ENCODE measurements around the gene VAV1. TPM values are rescaled to one million over a fixed set of nuclear protein-coding genes. Genes with fewer than 3 reads are reported as not detected.

Gene VAV1
- total and polyA plus RNA-seq, 2 of the 13 experiments (the other 11 are each of a cell fraction or from before 2014, with no cell fraction given) = not detected

GRCh38 chr19:6753178-6754031, 19.1 kb upstream of the VAV1 start (continued):
- TF ChIP-seq ZNF296 (CRISPR knock-in tag; conservative IDR thresholded peaks at IDR 0.05) = no peak; the same call in 1 of the 2 replicates
- TF ChIP-seq HOXA3 (CRISPR knock-in tag; IDR thresholded peaks at IDR 0.05) = peak; percentile 85
- TF ChIP-seq DR1 (CRISPR knock-in tag; IDR thresholded peaks at IDR 0.05) = no peak
- TF ChIP-seq MED1 (CRISPR knock-in tag; IDR thresholded peaks at IDR 0.05) = peak; percentile 84
- TF ChIP-seq EEA1 (CRISPR knock-in tag; IDR thresholded peaks at IDR 0.05; ENCODE audit: borderline replicate concordance) = no peak
- TF ChIP-seq MLX (CRISPR knock-in tag; IDR thresholded peaks at IDR 0.05) = peak; percentile 52; the same call in 1 of the 2 replicates
- TF ChIP-seq ZNF230 (CRISPR knock-in tag; IDR thresholded peaks at IDR 0.05) = peak; percentile 77
- TF ChIP-seq FOXP4 (CRISPR knock-in tag; IDR thresholded peaks at IDR 0.05) = peak; percentile 87
- no peak; the same call in 1 of the 2 replicates for TF ChIP-seq MTF2 (CRISPR knock-in tag; IDR thresholded peaks at IDR 0.05; ENCODE audit: borderline replicate concordance)
- TF ChIP-seq ESRRA (CRISPR knock-in tag; IDR thresholded peaks at IDR 0.05; ENCODE audit: low read depth) = no peak; the same call in 1 of the 2 replicates
- TF ChIP-seq ZNF101 (CRISPR knock-in tag; IDR thresholded peaks at IDR 0.05; ENCODE audit: borderline replicate concordance, low read depth) = peak; percentile 81; the same call in 1 of the 2 replicates
- TF ChIP-seq HOXA5 (CRISPR knock-in tag; IDR thresholded peaks at IDR 0.05) = peak; percentile 55; the same call in 1 of the 2 replicates
- TF ChIP-seq ZNF382 (CRISPR knock-in tag; IDR thresholded peaks at IDR 0.05; ENCODE audit: borderline replicate concordance) = no peak
- no peak for TF ChIP-seq ZFYVE20 (CRISPR knock-in tag; IDR thresholded peaks at IDR 0.05; ENCODE audit: borderline replicate concordance, low read depth)
- TF ChIP-seq ZNF883 (CRISPR knock-in tag; IDR thresholded peaks at IDR 0.05; ENCODE audit: not compliant biosample characterization) = peak; percentile 84
- peak; percentile 43; the same call in 1 of the 2 replicates for TF ChIP-seq BCL3 (CRISPR knock-in tag; IDR thresholded peaks at IDR 0.05)
- peak; percentile 64; the same call in 1 of the 2 replicates for TF ChIP-seq TAF1 (CRISPR knock-in tag; IDR thresholded peaks at IDR 0.05)
- TF ChIP-seq ZNF639 (CRISPR knock-in tag; conservative IDR thresholded peaks at IDR 0.05) = 0 out of 2 replicates have a peak, but pooled peaks have one; percentile 47
- peak; percentile 79; the same call in 1 of the 2 replicates for TF ChIP-seq ZNF264 (CRISPR knock-in tag; IDR thresholded peaks at IDR 0.05)
- TF ChIP-seq, protein P1, sequence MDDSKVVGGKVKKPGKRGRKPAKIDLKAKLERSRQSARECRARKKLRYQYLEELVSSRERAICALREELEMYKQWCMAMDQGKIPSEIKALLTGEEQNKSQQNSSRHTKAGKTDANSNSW (CRISPR knock-in tag; IDR thresholded peaks at IDR 0.05; ENCODE audit: borderline replicate concordance) = peak; percentile 66; the same call in 1 of the 2 replicates
- TF ChIP-seq ETS1 (CRISPR knock-in tag; IDR thresholded peaks at IDR 0.05) = peak; percentile 58; the same call in 1 of the 2 replicates
- TF ChIP-seq TARDBP (CRISPR knock-in tag; IDR thresholded peaks at IDR 0.05) = peak; percentile 78
